ENCODE results near the gene OLFM4. TPM values are rescaled to one million over a fixed set of nuclear protein-coding genes. Genes with fewer than 3 reads are reported as not detected.

The OLFM4 gene
- polyA plus RNA-seq, 1 donor (not counting 4 experiments of a cell fraction or from before 2014, with no cell fraction given): not detected

DNA sequence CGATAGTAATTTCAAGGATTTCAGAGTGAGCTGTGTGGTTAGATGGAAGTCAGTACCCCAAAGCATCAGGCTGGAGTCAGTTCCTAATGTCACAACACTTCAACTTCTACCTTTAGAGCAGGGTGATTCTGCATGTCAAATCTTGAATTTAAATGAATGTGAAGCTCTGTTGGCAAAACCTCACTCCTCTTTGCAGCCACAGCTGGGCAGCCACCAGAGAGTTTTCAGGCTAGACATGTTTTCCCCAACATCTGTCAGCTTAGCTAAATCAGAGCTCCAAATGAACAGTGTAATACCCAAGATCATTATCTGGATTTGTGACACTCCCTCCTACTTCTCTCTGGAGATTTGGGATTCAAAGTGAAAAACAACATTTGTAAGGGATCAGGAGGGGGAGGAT, 33.7 kb upstream of the OLFM4 start:
- dilution Hi-C loops (cut with MboI; ENCODE audit: extremely low pct_ligation_motif_present, low sequenced_read_pairs): no loop called here
- Histone ChIP-seq H3K79me2 (ENCODE audit: control insufficient read depth, insufficient read depth, low read length) (no peaks in the 10 kb centered on the region), H3K36me3 (ENCODE audit: control insufficient read depth in 2 of 2, extremely low read depth in 1 of 2, insufficient read depth in 2 of 2, low read length in 2 of 2) (no peaks in the 10 kb centered on the region), H3K4me3 (ENCODE audit: control insufficient read depth in 2 of 3, extremely low read depth in 1 of 3, insufficient read depth in 2 of 3, low read depth in 1 of 3, low read length in 3 of 3) (no peak overlapping the region), H4K20me1 (ENCODE audit: control insufficient read depth, extremely low read depth, insufficient read depth, low read length) (no peaks in the 10 kb centered on the region), H2AFZ (ENCODE audit: control insufficient read depth, low read length) (no peak overlapping the region), H3K4me2 (ENCODE audit: control insufficient read depth, extremely low read depth, insufficient read depth, low read depth, low read length) (no peak overlapping the region), H3K4me1 (ENCODE audit: control insufficient read depth, extremely low read depth, insufficient read depth, low read length) (no peaks in the 10 kb centered on the region), H3K9me3 (ENCODE audit: control insufficient read depth, low read depth, low read length) (no peaks in the 10 kb centered on the region), H3K9ac (ENCODE audit: control insufficient read depth, extremely low read depth, insufficient read depth, low read length) (no peak overlapping the region), H3K27ac (ENCODE audit: control insufficient read depth, insufficient read depth, low read length) (no peak overlapping the region), H3K27me3 (ENCODE audit: control insufficient read depth, extremely low read depth, insufficient read depth, low read length) (peaks cover 4% of the 10 kb centered on the region), H3K9me1 (ENCODE audit: control insufficient read depth, extremely low read depth, insufficient read depth, low read length) (no peaks in the 10 kb centered on the region)
- no peak for FAIRE-seq
- no peak for TF ChIP-seq EZH2 (IDR thresholded peaks at IDR 0.05; ENCODE audit: low read length)
- TF ChIP-seq, protein P1, sequence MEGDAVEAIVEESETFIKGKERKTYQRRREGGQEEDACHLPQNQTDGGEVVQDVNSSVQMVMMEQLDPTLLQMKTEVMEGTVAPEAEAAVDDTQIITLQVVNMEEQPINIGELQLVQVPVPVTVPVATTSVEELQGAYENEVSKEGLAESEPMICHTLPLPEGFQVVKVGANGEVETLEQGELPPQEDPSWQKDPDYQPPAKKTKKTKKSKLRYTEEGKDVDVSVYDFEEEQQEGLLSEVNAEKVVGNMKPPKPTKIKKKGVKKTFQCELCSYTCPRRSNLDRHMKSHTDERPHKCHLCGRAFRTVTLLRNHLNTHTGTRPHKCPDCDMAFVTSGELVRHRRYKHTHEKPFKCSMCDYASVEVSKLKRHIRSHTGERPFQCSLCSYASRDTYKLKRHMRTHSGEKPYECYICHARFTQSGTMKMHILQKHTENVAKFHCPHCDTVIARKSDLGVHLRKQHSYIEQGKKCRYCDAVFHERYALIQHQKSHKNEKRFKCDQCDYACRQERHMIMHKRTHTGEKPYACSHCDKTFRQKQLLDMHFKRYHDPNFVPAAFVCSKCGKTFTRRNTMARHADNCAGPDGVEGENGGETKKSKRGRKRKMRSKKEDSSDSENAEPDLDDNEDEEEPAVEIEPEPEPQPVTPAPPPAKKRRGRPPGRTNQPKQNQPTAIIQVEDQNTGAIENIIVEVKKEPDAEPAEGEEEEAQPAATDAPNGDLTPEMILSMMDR (optimal IDR thresholded peaks at IDR 0.05 in 1 of 3, IDR thresholded peaks at IDR 0.05 in 1 of 3, conservative IDR thresholded peaks at IDR 0.05 in 1 of 3; ENCODE audit: extremely low read depth in 1 of 3, insufficient read depth in 2 of 3, low read length in 3 of 3): no peak
- no peak for DNase-seq (ENCODE audit: low read depth, low spot score)

DNA sequence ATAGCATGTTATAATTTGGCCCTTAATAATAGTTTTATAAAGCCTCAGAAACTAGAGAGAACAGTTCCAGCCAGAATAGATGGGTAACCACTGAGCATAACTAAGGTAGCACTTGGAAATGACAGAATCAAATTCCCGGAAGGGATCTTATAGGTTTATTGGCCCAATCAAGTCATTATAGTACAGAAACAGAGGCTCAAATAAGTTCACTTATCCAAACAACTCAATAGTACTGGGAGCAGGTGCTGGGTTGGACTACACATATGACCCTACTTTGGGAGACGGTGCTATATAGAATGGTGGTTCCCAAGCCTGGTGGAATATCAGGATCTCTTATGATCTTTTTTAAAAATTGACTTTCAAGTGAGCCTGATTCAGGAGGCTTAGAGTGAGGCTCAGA, 32.7 kb upstream of the OLFM4 start:
- DNase-seq (ENCODE audit: low read depth, low spot score): no peak
- Histone ChIP-seq H3K4me2 (ENCODE audit: control insufficient read depth, extremely low read depth, insufficient read depth, low read depth, low read length) (no peak overlapping the region), H2AFZ (ENCODE audit: control insufficient read depth, low read length) (no peak overlapping the region), H3K9me3 (ENCODE audit: control insufficient read depth, low read depth, low read length) (no peaks in the 10 kb centered on the region), H3K27me3 (ENCODE audit: control insufficient read depth, extremely low read depth, insufficient read depth, low read length) (no peaks in the 10 kb centered on the region), H4K20me1 (ENCODE audit: control insufficient read depth, extremely low read depth, insufficient read depth, low read length) (no peaks in the 10 kb centered on the region), H3K27ac (ENCODE audit: control insufficient read depth, insufficient read depth, low read length) (no peak overlapping the region), H3K4me3 (ENCODE audit: control insufficient read depth in 2 of 3, extremely low read depth in 1 of 3, insufficient read depth in 2 of 3, low read depth in 1 of 3, low read length in 3 of 3) (no peak overlapping the region), H3K9ac (ENCODE audit: control insufficient read depth, extremely low read depth, insufficient read depth, low read length) (no peak overlapping the region), H3K9me1 (ENCODE audit: control insufficient read depth, extremely low read depth, insufficient read depth, low read length) (no peaks in the 10 kb centered on the region), H3K36me3 (ENCODE audit: control insufficient read depth in 2 of 2, extremely low read depth in 1 of 2, insufficient read depth in 2 of 2, low read length in 2 of 2) (no peaks in the 10 kb centered on the region), H3K4me1 (ENCODE audit: control insufficient read depth, extremely low read depth, insufficient read depth, low read length) (no peaks in the 10 kb centered on the region), H3K79me2 (ENCODE audit: control insufficient read depth, insufficient read depth, low read length) (no peaks in the 10 kb centered on the region)
- TF ChIP-seq, protein P1 (optimal IDR thresholded peaks at IDR 0.05 in 1 of 3, IDR thresholded peaks at IDR 0.05 in 1 of 3, conservative IDR thresholded peaks at IDR 0.05 in 1 of 3; ENCODE audit: extremely low read depth in 1 of 3, insufficient read depth in 2 of 3, low read length in 3 of 3): no peak
- no peak for TF ChIP-seq EZH2 (IDR thresholded peaks at IDR 0.05; ENCODE audit: low read length)
- no peak for FAIRE-seq
- dilution Hi-C loops (cut with MboI; ENCODE audit: extremely low pct_ligation_motif_present, low sequenced_read_pairs): no loop called here
